ENCODE results near the gene MAVS. TPM values are rescaled to one million over a fixed set of nuclear protein-coding genes. Genes with fewer than 3 reads are reported as not detected.
"Not testable (repeated sequence)": the region's sequence is repeated elsewhere in the genome, so short reads cannot be mapped to it uniquely, and the experiment has no call there.

Gene MAVS
- total RNA-seq, 1 experiment from 2014 or later = 25.0 TPM

GRCh38 chr20:3814928-3815495 lies 31.6 kb upstream of the MAVS start:
- no peak for DNase-seq (ENCODE audit: low read depth)

- DNase-seq (ENCODE audit: low read depth) = no peak
Observed at GRCh38 chr20:3815703-3816315, 30.8 kb upstream of the MAVS start.

GRCh38 chr20:3818155-3819151 lies 28.2 kb upstream of the MAVS start:
- DNase-seq (ENCODE audit: low read depth) = peak; percentile 93

- no peak for DNase-seq (ENCODE audit: low read depth)
Observed at GRCh38 chr20:3819411-3820047, 27.1 kb upstream of the MAVS start.

- DNase-seq (ENCODE audit: low read depth) = peak; percentile 95
Observed at GRCh38 chr20:3820048-3820900, 26.4 kb upstream of the MAVS start, which contains the start of gene AP5S1. TSS of gene AP5S1 (plus strand) at chr20:3820547. CDS start at chr20:3822118, 1,571 bp downstream.

- no peak for DNase-seq (ENCODE audit: low read depth)
Observed at GRCh38 chr20:3820901-3821727, 25.5 kb upstream of the MAVS start.

- DNase-seq (ENCODE audit: low read depth) = no peak
Observed at GRCh38 chr20:3821996-3822395, 24.6 kb upstream of the MAVS start.

GRCh38 chr20:3823881-3824280 lies 22.8 kb upstream of the MAVS start:
- no peak for DNase-seq (ENCODE audit: low read depth)

- no peak for DNase-seq (ENCODE audit: low read depth)
Observed at GRCh38 chr20:3825526-3825925, 21.1 kb upstream of the MAVS start.

GRCh38 chr20:3826420-3826819 lies 20.2 kb upstream of the MAVS start:
- DNase-seq (ENCODE audit: low read depth) = no peak

- DNase-seq (ENCODE audit: low read depth) = peak; percentile 41
Observed at GRCh38 chr20:3828798-3829197, 17.8 kb upstream of the MAVS start.

GRCh38 chr20:3829891-3830290 lies 16.7 kb upstream of the MAVS start:
- not testable (repeated sequence) for DNase-seq (ENCODE audit: low read depth)

- DNase-seq (ENCODE audit: low read depth) = no peak
Observed at GRCh38 chr20:3836132-3836531, 10.5 kb upstream of the MAVS start.

GRCh38 chr20:3839328-3839727 lies 7.3 kb upstream of the MAVS start:
- DNase-seq (ENCODE audit: low read depth) = no peak

- not testable (repeated sequence) for DNase-seq (ENCODE audit: low read depth)
Observed at GRCh38 chr20:3840201-3840600, 6.4 kb upstream of the MAVS start.

GRCh38 chr20:3842348-3842930 lies 4.2 kb upstream of the MAVS start:
- no peak for DNase-seq (ENCODE audit: low read depth)

GRCh38 chr20:3843490-3843889 lies 3.1 kb upstream of the MAVS start:
- DNase-seq (ENCODE audit: low read depth) = peak; percentile 89

GRCh38 chr20:3843990-3844619 lies 2.5 kb upstream of the MAVS start:
- not testable (repeated sequence) for DNase-seq (ENCODE audit: low read depth)

- DNase-seq (ENCODE audit: low read depth) = no peak
Observed at GRCh38 chr20:3846378-3846739, 275 bp upstream of the MAVS start.
